Effector CD8-positive, alpha-beta T cell (primary cell): ENCODE results near the gene RNF5.

Experiments used
- DNase-seq: peaks from one replicate; lab custom pipeline; 2025; lab: John Stamatoyannopoulos, UW

Gene RNF5

DNA sequence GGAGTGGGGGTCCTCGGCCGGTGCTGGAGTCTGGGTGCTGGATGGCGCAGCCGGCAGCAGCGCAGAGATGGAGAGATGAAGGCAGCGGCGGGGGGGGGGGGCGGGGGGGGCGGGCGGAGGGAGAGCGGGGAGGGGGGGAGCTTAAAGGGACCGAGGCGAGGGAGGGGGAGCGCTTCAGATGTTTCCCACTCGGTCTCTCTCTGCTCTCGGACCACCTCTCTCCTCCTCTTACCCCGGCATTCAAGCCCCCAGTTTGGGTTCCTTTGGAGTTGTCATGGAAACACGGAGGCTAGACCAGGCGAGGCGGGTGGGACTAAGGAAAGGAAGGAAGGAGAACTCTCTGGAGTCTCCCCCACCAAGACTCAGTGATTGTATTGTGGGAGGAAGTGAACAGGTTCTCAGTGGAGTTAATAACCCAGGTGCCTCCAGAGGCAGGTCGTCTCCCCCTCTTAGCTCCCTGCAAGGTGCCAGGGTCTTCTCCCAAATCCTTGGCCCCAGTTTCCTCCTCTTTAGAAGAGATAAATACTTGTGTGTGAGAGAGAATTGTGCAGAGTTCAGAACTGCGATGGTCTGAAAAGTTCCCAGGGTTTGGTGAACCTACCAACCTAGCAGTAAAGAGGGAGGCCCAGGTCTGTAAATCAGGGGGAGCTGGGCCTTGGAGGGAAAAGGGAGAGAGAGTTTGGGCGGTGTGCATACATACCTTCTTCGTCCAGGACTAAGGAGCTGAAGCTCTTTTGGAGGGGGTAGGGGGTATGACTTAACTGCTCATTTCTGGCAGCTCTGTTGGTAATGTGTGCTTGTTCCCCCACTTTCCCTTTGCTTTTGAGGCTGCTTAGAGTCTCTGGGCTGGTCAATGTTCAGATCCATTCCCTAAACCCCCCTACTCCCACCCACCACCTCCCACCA, 26.1 kb upstream of the RNF5 start, which contains the start of gene PRRT1:
Gene PRRT1, minus strand, starts transcription at position 77 of the 906 bp plus-strand sequence. CDS start 112 bp downstream, outside the sequence.
- DNase-seq = no peak

DNA sequence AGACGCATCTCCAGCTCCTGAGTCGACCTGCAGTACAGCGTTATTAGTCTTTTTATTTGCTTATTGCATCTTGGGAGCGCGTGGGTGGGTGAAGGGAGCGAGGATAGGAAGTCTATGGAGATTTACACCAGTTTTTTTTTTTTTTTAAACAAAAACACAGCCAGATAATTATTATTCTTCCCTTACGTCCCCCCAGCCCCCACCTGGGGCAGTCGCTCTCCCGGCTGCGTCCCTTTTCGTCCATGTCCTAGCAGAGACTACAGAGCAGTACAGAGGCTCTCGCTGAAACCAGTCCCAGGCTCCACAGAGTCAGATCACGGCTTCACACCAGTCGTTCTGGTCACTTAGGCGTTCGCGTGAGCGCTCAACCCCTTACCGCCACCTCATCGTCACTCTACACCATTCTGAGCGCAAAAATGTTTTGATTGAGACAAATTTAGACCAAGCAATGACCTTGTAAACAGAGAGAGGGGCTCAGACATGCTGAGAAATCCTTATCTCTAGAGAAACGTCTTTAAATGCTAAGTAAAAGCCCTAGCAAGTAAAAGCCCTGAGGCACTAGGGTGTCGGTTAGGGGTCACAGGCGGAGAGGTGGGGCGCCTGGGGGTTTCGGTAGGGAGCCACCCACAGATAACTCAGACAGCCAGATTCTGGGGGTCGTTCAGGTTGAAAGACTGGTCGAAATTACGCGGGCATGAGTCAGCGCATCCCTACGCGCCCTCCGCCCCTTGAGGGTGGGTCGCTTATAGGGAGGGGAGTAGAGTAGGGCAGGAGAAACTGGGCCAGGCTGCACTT, 25.2 kb upstream of the RNF5 start:
- DNase-seq = no peak

DNA sequence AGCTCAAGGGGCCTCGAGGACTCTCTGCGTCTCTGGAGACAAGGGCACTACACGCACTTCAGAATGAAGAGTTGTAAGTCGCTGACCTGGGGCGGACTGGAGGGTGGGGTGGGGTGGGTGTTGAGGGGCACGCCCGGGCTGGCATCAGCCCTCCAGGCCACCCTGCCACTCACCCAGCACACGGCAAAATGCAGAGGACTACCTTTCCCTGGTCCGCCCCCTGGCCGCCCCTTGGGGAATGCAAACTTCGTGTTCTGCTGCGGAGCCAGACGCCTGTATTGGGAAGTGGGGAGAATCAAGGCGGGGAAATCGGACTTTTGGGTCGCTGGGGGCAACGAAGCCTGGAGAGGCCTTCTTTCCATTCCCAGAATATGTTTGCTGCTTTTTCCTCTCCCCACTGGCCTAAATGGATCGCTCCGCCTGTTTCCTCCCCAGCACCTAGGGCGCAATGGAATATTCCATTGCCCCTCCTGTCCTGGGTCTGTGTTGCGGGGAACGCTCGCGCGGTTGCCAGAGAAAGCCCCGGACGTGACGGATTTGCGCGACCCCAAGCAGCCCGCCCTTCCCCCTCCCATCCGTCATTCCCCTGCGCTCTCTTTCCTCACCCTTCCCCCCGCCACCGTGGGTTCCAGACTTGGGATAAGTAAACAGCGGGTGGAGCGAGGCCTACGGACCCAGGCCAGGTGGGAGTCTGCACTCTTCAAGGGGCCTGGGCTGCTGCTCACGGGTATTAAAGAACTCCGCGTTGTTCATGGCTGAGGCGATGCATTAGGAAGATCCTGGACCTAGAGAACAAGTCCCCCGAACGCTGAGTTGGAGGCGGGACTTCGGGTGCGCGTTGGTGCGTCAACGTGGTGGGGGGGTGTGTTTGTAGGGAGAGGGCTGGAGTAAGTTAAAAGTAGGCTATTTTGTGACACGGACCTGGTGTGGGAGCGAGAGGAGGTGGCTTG, 24.4 kb upstream of the RNF5 start, which contains the start of gene PPT2:
Gene PPT2, plus strand, starts transcription at position 578 of the 950 bp plus-strand sequence. CDS start 454 bp downstream, outside the sequence.
- peak; percentile 74 for DNase-seq

DNA sequence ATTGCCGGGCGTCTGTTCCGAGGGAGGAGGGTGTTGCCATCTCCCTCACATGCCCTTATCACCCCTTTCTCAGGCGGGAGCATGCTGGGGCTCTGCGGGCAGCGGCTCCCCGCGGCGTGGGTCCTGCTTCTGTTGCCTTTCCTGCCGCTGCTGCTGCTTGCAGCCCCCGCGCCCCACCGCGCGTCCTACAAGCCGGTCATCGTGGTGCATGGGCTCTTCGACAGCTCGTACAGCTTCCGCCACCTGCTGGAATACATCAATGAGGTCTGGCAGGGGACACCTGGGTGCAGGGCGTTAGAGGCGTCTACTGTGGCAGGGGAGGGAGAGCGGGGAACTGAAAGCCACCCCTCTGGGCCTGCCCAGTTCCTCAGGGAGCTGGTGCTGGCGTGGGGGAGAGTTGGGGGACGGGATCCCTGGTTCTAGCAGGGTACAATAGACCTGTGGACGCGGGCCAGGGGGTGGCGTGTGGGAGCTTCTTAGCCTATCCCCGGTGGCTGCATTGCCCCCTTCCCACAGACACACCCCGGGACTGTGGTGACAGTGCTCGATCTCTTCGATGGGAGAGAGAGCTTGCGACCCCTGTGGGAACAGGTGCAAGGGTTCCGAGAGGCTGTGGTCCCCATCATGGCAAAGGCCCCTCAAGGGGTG, 23.6 kb upstream of the RNF5 start:
- DNase-seq = peak; percentile 48

DNA sequence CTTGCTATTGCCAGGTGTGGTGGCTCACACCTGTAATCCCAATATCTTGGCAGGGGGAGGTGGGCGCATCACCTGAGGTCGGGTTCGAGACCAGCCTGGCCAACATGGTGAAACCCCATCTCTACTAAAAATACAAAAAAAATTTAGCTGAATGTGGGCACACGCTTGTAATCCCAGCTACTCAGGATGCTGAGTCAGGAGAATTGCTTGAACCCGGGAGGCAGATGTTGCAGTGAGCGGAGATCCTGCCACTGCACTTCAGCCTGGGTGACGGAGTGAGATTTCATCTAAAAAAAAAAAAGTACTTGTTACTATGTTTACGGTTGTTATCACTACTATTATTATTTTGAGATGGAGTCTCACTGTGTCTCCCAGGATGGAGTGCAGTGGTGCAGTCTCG, 21.3 kb upstream of the RNF5 start:
- DNase-seq = no peak

DNA sequence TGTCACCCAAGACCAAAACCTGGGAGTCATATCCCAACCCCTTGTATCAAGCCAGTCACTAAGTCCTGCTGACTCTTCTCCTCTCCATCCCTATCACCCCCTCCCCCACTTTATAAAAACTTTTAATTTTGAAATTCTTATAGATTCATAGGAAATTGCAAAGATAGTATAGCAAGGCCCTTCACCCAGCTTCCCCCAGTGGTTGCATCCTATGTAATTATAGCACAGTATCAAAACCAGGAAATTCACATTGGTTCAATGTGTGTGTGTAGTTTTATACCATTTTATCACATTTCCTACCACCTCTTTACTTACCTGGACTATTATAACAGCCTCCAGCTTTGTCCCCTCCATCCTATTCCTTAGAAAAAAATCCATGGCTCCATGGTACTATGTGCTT, 20.2 kb upstream of the RNF5 start:
- DNase-seq = no peak

DNA sequence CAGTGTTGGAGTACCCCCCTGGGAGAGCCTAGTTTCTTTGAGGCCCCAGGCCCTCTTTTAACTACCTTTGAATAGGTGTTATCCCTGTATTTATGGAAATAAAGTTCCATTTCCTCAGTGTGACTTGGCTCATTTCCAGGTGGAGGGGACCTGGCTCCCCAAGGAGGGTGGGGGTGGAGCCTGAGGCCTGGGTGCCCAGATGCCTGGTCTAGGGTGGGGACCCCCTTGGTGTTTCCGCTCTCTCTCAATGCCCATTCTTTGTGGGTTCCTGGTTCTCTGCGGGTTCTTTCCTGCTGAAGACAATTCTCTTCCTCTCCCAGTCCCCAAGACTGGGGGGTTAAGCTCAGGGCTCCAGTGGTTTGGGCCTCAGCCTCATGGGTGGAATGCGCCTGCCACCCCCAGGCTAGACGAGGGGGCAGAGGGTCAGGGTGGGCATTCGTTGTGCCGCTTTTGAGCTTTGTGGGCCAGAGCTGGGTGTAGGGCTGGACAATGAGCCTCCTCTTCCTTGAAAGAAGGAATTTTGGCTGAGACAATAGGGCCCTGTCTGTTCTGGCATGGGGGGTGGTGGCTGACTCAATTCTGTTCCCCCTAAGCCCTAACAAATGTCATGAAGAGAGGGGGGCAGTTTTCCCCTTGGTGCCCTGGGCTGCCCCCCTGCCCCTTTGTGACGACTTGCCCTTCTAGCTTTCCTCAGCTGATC, 14.5 kb upstream of the RNF5 start:
- no peak for DNase-seq

DNA sequence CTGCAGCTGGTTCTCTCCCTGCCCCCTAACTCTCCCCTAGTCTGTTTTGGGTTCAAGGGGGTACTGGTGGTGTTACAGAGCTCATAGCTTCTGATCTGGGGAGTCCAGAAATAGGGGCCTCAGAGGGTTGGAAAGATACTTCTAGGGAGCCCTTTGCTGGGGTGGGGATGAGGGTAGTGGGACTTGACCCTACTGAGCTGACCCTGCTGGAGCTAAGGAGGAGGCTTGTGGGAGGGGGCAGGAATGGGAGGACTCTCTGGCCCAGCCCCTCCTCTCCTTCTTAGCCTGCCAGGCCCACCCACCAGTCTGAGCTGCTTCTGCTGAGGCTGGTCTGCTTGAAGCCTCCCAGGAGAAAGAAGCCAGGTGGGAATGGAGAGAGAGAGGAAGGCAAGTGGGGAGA, 13.9 kb upstream of the RNF5 start, which contains the start of gene EGFL8:
Gene EGFL8, plus strand, starts transcription at position 301 of the 400 bp plus-strand sequence. CDS start 1,571 bp downstream, outside the sequence.
- DNase-seq = no peak

DNA sequence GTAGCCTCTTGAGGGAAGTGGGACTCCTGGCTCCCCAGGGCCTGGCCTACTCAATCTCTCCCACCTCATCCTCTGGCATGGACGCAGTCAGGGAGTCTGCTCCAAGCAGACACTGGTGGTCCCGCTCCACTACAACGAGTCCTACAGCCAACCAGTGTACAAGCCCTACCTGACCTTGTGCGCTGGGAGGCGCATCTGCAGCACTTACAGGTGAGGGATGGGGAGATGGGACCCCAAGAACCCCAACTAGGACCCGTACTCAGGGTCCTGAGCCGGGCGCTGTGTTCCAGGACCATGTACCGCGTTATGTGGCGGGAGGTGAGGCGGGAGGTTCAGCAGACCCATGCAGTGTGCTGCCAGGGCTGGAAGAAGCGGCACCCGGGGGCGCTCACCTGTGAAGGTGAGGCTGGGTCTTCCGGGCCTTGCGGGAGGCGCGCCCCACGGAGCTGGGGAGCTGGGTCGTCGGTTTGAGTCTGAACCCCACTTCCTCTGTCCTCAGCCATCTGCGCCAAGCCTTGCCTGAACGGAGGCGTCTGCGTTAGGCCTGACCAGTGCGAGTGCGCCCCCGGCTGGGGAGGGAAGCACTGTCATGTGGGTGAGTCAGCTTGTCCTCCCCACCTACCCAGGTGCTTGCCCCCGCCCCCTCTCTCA, 11.7 kb upstream of the RNF5 start:
- no peak for DNase-seq

DNA sequence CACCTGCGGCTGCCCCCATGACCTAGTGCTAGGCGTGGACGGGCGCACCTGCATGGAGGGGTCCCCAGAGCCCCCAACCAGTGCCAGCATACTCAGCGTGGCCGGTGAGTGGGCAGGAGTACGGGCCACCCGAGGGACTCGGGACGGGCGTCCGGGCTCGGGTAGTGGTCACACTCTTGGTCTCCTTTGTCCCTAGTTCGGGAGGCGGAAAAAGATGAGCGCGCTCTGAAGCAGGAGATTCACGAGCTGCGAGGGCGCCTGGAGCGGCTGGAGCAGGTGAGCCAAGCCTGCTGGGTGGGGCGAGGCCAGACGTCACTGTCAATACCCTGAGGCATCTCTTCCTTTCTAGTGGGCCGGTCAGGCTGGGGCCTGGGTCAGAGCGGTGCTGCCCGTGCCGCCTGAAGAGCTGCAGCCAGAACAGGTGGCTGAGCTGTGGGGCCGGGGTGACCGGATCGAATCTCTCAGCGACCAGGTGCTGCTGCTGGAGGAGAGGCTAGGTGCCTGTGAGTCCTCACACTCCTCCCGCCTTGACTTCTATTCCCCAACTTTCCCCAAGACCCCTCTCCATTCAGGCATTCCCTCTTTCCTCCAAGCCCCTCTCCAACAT, 10.9 kb upstream of the RNF5 start:
- DNase-seq = no peak

DNA sequence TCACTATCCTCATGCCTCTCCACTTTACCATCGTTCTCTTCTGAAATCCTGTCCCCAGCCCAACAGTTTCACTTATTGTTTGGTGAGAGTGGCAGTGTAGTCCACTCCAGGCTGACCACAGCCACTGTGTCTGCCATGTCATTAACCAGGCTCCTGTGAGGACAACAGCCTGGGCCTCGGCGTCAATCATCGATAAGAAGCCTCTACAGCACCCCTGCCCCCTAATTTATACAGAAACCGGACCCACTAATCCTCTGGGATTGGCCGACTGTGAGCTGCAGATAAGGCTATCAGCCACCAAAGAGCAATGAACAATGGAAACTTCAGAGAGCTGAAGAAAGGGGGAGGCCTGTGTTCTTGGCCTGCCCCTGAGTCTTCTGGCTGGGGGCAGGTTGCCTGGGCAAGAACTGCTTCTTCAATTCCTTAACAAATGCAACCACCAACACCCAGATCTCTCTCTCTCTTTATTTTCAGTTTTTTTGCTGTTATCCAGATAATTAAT, 10.4 kb upstream of the RNF5 start:
- DNase-seq = no peak

DNA sequence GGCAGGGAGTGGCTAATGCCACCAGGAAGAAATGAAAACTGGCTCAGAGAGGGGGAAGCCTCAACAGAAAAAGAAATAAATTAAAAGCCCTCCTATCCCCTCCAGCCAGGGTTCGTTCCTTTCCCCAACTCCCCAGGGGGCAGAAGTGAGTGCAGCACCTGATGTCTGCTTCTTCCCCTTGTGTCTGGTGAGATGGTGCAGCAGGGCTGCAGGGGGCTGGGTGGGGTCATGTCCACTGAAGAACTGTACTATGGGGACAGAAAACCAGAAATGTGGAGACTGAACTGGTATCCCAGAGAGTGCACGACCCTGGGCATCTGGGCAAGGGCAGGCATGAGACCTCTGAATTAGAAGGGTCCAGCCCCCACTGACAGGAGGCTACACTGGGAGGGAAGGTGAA, 9.9 kb upstream of the RNF5 start:
- no peak for DNase-seq

DNA sequence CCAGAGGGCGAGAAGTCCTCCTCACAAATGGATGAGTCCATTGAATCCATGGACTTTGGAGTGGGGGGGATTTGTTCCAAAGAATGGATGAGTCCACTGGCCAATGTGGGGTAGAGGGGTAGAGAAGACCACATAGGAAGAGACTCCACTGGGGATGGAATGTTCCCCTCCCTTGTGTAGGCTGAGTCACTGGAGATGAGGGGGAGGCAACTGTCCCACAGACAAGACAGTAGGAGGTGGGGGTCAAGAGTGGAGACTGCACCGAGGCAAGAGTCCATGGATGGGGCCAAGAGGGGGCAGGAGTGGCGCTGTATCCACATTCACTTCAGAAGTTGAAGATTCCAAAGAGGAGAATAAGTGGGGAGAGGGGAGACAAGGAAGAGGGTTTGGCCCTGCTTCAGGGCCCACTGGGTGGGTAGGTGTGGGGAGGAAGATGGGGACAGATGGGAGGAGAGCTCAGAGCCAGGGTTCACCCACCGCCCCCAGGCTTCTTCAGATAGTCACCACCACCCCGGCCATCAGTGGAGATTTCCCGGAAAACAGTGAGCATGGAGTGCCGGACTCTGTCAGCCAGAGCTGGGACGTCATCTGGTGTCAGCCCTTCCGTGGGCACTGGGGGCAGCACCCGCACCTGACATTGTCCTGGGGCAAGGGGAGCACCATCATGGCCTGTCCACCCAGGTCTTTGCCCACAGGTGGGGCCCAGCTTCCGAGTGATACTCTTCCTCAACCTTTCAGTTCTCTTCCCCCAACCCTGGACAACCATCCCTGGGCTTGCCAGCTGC, 9.2 kb upstream of the RNF5 start:
- no peak for DNase-seq

DNA sequence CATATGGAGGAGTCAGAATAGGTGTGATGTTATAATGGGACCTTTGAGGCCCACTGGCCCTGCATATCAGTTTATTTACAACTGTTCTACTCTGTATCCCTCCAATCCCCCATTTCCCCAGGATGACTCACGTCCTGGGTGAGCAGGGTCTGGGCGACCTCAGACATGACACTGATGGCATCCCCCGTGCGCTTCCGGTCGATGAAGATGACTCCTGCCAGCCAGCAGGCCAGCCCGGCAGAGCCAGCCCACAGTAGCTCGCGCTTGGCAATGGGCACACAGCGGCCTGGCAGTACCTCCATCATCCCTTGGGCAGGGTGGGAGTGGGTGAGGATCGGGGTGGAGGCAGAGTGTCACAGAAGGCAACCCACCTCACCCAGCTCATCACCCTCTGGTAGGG, 7.9 kb upstream of the RNF5 start:
- no peak for DNase-seq

DNA sequence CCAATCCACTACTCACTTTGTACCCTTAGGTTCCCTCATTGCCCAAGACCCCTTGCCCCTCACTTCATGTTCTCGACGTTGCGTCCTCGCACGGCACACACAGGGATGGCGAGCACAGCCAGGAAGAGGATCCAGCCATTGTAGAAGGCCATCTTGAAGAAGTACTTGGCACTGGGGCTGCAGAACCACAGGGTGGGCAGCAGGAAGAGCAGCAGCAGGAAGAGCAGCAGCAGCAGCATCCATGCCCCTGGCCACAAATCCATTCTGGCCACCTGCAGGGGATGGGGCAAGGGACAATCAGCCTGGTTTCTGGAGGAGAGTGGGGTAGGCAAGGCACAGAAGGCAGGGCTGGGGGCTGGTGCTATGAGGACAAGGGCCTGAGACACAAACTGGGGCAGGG, 7.0 kb upstream of the RNF5 start:
- DNase-seq = no peak

DNA sequence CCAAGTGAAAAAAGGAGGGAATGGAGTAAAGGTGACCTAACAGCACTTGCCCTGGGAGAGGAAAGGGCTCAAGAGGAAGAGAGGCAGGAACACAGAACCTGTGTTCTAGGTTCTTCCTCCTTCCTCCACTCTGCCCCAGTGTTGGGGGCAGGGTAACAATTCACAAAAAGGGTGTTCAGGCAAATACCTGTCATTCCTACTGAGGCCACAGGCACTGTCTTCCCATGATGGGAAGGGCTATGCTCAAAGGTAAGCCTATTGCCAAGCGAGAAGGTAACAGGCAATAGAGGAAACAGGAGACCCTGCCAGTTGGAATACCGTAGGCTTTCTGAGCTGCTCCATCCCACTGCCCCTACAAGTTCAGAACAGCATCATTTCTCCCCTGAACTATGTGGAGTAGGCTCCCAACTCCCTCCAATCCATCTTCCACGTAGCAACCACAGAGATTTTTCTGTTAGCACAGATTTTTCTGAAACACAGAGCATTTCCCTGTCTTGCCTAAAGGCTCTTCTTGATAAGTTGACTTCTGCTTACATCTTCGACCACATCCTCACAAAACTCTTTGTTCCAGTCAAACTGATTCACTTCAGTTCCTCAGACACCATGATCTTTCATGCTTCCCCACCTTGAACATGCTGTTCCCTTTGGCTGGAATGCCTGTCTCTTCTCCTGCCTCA, 5.0 kb upstream of the RNF5 start:
- DNase-seq = no peak

DNA sequence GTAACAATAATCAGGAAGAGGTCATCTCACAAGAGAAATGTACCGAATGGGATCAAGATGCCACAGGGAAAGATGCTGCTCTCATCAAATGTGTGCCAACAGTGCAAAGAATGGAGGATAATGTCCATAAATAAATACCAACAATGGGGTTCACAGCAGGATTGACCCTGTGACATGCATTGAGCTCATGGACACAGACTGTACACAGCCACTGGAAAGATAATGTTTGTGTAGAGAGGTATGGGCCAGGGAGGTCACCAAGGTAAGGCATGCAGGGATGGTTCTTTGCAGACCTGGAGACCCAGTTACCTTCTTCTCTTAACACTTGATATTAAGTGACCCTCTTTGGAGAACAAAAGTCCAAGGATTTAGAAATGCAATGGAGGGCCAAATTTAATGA, 3.8 kb upstream of the RNF5 start:
- no peak for DNase-seq

DNA sequence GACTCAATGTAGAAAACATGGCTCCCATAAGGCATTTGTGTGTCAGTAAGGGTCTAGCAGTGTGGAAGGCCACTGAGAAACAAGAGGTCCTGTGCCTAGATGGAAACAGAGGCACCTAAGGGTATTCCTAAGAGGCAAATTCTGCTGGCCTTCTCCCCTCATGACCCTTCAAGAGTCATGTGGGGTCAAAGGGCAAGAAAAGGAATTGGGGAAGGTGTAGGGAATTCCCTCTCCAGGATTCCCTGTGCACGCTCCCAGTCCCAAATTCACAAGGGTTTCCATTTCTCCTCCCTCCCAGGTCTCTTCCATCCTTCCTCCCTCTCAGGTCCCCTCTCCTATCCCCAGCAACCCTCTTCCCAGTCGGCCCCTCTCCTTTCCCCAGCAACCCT, 2.9 kb upstream of the RNF5 start:
- DNase-seq = no peak
